C4-2B (cell line): ENCODE results near the gene PDGFD.

Source experiments
- ZFX ChIP-seq: fragments of 450-650 bp; IDR thresholded peaks from 2 replicates; pipeline ENCODE4 v1.6.1; 2017
- TF ChIP-seq, protein P1 (sequence below): fragments of 450-650 bp; conservative IDR thresholded peaks from 2 replicates; pipeline ENCODE4 v1.5.1; 2017; ENCODE audit warnings: mild to moderate bottlenecking

DNA sequence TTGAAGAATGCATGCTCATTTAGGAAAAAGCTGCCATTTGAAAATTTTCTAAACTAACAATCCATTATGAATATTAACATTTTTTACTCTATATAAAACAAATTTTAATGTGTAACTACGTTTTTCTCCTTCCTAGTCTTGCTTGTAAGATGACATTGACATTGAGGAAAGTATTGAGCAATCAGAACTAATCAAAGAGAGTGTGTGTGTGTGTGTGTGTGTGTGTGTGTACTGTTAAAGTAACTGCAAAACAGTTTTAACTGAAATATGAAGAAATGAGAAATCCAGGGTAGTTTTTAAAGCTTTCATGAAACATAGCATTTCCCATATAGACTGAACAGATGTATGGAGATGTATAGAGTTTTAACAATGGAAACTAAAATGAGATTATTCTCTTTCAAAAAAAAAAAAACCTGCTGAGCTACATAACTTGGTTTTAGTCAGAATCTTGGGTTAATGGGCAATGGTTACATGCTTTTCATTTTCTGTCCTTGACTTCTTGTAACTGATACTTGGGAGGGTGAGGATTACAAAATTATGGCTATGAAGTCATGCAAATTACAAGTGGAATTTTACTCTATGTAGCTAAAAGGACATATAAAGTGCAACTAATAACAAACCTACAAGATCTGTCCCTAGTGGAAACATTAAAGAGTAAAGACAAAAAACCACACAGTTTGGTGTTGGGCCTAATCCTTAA lies 2.0 kb downstream of the PDGFD start:
- TF ChIP-seq, protein P1, sequence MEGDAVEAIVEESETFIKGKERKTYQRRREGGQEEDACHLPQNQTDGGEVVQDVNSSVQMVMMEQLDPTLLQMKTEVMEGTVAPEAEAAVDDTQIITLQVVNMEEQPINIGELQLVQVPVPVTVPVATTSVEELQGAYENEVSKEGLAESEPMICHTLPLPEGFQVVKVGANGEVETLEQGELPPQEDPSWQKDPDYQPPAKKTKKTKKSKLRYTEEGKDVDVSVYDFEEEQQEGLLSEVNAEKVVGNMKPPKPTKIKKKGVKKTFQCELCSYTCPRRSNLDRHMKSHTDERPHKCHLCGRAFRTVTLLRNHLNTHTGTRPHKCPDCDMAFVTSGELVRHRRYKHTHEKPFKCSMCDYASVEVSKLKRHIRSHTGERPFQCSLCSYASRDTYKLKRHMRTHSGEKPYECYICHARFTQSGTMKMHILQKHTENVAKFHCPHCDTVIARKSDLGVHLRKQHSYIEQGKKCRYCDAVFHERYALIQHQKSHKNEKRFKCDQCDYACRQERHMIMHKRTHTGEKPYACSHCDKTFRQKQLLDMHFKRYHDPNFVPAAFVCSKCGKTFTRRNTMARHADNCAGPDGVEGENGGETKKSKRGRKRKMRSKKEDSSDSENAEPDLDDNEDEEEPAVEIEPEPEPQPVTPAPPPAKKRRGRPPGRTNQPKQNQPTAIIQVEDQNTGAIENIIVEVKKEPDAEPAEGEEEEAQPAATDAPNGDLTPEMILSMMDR = no peak
- TF ChIP-seq ZFX = no peak
